ENCODE data around the gene PLAAT4. TPM values are rescaled to one million over a fixed set of nuclear protein-coding genes. Genes with fewer than 3 reads are reported as not detected.

PLAAT4 gene
- total RNA-seq, 1 donor from 2014 or later: 1.7 TPM

DNA sequence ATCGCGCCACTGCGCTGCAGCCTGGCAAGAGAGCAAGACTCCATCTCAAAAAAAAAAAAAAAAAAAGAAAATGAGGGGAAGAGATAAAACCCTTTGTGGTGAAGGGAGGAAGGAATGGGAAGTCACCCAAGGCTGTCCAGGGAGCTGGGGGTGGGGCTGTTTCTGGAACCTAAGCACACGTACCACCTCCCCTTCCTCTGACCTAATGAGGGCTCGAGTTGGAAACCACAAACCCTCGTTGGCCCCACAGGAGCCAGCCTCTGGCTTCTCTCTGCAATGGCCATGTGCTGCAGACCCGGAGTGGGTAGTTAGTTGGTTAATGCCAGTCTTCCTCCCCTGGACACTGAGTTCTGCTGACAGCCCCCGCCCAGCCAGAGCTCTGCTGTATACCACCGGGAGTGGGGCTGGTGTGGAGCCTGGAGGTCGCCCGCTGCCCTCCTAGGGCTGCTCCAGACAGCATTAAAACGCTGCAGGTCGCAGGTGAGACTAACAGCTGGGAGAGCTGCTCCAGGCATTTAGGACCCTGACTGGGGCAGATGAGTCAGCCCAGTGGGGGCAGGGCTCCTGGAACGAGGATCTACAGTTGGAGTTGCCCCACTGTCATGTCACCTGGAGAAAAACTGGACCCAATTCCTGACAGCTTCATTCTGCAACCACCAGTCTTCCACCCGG lies 30.6 kb upstream of the PLAAT4 start, which contains the start of gene LGALS12:
LGALS12 (plus strand) TSS at position 228 of the 672 bp plus-strand sequence; CDS start at position 603, 375 bp downstream.
- H3K27ac Mint-ChIP-seq: no peak within 1 kb of the TSS
- no peak for DNase-seq (ENCODE audit: low spot score in 2 of 2, unreplicated experiment in 2 of 2)
- no peaks in the 10 kb centered on the region for H3K36me3 Mint-ChIP-seq
- H3K27me3 Mint-ChIP-seq (ENCODE audit: low read depth): no peaks in the 10 kb centered on the region
- H3K4me1 Mint-ChIP-seq: peaks cover 16% of the 10 kb centered on the region
- no peaks in the 10 kb centered on the region for H3K9me3 Mint-ChIP-seq
- TF ChIP-seq, protein P1, sequence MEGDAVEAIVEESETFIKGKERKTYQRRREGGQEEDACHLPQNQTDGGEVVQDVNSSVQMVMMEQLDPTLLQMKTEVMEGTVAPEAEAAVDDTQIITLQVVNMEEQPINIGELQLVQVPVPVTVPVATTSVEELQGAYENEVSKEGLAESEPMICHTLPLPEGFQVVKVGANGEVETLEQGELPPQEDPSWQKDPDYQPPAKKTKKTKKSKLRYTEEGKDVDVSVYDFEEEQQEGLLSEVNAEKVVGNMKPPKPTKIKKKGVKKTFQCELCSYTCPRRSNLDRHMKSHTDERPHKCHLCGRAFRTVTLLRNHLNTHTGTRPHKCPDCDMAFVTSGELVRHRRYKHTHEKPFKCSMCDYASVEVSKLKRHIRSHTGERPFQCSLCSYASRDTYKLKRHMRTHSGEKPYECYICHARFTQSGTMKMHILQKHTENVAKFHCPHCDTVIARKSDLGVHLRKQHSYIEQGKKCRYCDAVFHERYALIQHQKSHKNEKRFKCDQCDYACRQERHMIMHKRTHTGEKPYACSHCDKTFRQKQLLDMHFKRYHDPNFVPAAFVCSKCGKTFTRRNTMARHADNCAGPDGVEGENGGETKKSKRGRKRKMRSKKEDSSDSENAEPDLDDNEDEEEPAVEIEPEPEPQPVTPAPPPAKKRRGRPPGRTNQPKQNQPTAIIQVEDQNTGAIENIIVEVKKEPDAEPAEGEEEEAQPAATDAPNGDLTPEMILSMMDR (IDR thresholded peaks at IDR 0.05; ENCODE audit: unreplicated experiment): no peak
- no peak within 1 kb of the TSS for H3K4me3 Mint-ChIP-seq

DNA sequence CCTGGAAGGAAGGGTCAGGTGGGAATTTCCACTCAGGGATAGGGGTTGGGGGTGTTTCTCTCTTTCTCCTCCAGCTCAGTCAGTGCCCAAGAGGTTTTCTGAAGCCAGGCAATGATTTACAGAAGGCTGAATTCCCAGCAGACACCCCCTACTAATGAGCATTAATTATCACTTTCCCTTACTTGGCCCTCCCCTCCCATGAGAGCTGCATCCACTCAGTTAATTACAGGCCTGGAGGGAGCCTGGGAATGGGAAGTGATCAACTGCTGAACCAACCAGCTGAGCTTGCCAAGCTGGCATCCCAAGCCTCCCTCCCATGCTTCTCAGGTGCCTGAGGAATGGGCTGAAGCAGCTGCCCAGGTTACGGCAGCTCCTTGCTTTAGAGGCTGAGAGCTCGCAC lies 29.7 kb upstream of the PLAAT4 start:
- Mint-ChIP-seq H3K27me3 (ENCODE audit: low read depth) (no peaks in the 10 kb centered on the region), H3K4me1 (peaks cover 15% of the 10 kb centered on the region), H3K4me3 (no peak overlapping the region), H3K27ac (no peak overlapping the region), H3K9me3 (no peaks in the 10 kb centered on the region), H3K36me3 (no peaks in the 10 kb centered on the region)
- TF ChIP-seq, protein P1 (IDR thresholded peaks at IDR 0.05; ENCODE audit: unreplicated experiment): no peak
- no peak for DNase-seq (ENCODE audit: low spot score in 2 of 2, unreplicated experiment in 2 of 2)

DNA sequence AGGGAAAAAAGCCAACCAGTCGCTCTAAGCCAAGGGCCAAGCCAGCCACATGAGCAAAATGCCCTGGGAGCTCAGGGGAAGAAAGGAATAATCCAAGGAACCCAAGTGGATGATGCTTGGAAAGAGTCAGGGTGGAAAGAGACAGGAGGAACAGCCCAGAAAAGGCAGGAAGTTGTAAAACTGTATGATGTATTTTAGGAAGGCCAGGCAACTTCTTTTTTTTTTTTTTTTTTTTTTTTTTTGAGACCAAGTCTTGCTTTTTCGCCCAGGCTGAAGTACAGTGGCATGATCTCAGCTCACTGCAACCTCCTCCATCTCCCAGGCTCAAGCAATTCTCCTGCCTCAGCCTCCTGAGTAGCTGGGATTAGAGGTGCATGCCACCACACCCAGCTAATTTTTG lies 29.1 kb upstream of the PLAAT4 start:
- Mint-ChIP-seq H3K4me1 (peaks cover 8% of the 10 kb centered on the region), H3K27ac (no peak overlapping the region)
- TF ChIP-seq, protein P1 (IDR thresholded peaks at IDR 0.05; ENCODE audit: unreplicated experiment): no peak

DNA sequence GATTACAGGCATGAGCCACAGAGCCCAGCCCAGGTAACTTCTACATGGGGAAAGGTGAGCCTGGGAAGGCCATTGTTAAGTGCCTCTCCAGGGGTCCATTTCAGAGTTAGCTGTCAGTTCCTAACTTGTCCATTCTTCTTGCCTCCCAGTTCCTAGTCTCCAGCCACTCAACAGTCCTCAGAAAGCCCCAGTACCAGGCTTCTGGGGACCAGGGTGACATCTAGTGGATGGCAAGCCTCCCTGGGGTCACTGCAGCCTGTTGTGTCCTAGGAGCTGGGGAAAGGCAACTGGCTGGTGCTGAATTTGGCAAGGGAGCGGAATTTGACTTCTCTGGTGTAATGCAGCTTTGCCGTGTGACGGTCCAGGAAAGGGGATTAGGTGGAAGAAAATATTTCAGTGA lies 28.6 kb upstream of the PLAAT4 start:
- Mint-ChIP-seq H3K9me3 (no peaks in the 10 kb centered on the region), H3K27ac (no peak overlapping the region), H3K4me3 (no peak overlapping the region), H3K27me3 (ENCODE audit: low read depth) (no peaks in the 10 kb centered on the region), H3K36me3 (no peaks in the 10 kb centered on the region), H3K4me1 (peaks cover 5% of the 10 kb centered on the region)
- DNase-seq (ENCODE audit: low spot score in 2 of 2, unreplicated experiment in 2 of 2): no peak
- TF ChIP-seq, protein P1 (IDR thresholded peaks at IDR 0.05; ENCODE audit: unreplicated experiment): no peak

More for the DNA sequence above, 29.1 kb upstream of the PLAAT4 start:
- Mint-ChIP-seq H3K27me3 (ENCODE audit: low read depth) (no peaks in the 10 kb centered on the region), H3K4me3 (no peak overlapping the region), H3K9me3 (no peaks in the 10 kb centered on the region), H3K36me3 (no peaks in the 10 kb centered on the region)
- no peak for DNase-seq (ENCODE audit: low spot score in 2 of 2, unreplicated experiment in 2 of 2)

DNA sequence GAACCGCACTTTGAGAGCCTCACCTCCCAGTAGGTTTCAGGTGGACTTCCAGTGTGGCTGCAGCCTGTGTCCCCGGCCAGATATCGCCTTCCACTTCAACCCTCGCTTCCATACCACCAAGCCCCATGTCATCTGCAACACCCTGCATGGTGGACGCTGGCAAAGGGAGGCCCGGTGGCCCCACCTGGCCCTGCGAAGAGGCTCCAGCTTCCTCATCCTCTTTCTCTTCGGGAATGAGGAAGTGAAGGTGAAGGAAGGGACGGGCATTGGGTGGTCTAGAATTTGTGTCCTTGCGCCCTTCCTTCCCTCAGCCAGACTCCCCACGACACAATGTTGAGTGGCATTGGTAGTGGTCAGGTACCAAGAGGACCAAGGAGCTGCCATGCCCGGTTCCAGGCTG lies 27.9 kb upstream of the PLAAT4 start:
- H3K4me3 Mint-ChIP-seq: no peak overlapping the region
- peaks cover 5% of the 10 kb centered on the region for H3K4me1 Mint-ChIP-seq
- H3K27me3 Mint-ChIP-seq (ENCODE audit: low read depth): no peaks in the 10 kb centered on the region
- no peak for DNase-seq (ENCODE audit: low spot score in 2 of 2, unreplicated experiment in 2 of 2)
- H3K36me3 Mint-ChIP-seq: no peaks in the 10 kb centered on the region
- TF ChIP-seq, protein P1 (IDR thresholded peaks at IDR 0.05; ENCODE audit: unreplicated experiment): no peak
- no peak overlapping the region for H3K27ac Mint-ChIP-seq
- H3K9me3 Mint-ChIP-seq: no peaks in the 10 kb centered on the region
